HG02938 (cell line): ENCODE results near the gene CBY1.
A peak's percentile ranks its signal among the peaks of the same experiment; 100 is the strongest.
"Not testable (repeated sequence)": the region's sequence is repeated elsewhere in the genome, so short reads cannot be mapped to it uniquely, and the experiment has no call there.

ENCODE experiments used
- ATAC-seq: cut with Tn5 transposase; IDR thresholded peaks from one replicate; pipeline ENCODE4 v1.9.1; 2021; ENCODE audit warnings: mild to moderate bottlenecking, moderate library complexity; ENCODE audit not compliant: unreplicated experiment

Gene CBY1

DNA sequence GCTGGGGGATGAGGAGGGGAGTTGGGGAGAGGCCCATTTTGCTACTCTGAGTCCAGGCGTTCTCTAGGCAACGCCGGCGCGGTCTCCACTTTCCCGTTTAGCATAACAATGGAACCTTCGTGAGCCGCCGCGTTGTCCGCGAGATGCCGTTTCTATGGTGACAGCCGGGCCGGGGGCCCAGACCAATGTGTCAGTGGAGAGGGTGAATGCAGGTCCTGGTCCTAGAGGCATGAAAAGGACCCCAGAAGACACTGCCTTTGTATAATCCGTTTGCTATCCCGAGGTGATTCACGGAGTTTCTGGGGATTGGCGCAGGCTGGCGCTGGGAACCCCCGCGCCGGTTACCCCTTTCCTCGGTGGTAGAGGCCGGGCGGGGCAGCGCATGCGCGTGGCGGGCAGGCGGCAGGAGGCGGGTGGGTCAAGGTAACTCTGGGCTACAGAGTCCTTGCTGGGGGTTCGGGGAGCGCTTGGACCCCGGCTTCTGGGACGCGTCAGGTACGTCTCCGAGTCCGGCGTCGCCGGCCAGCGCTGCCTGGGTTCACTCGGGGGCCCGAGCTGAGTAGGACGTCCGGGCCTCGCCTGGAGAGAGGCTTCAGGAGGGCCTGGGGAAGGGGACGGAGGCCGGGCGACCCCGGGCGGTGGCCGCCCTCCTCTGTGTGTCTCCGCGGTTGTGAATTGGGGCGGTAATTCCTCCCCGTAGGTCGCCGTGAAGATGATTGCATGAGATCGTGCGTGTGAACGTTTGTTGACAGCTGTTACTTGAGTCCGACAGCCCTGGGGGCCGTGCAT lies at the start of gene CBY1, which contains the start of gene FAM227A:
TSS of gene CBY1 (plus strand) at position 383 of the 789 bp plus-strand sequence. CDS start 11,417 bp downstream, outside the sequence.
TSS of gene FAM227A (minus strand) at position 137 of the 789 bp plus-strand sequence. CDS start 6,224 bp downstream, outside the sequence.
- peak; percentile 79 for ATAC-seq

DNA sequence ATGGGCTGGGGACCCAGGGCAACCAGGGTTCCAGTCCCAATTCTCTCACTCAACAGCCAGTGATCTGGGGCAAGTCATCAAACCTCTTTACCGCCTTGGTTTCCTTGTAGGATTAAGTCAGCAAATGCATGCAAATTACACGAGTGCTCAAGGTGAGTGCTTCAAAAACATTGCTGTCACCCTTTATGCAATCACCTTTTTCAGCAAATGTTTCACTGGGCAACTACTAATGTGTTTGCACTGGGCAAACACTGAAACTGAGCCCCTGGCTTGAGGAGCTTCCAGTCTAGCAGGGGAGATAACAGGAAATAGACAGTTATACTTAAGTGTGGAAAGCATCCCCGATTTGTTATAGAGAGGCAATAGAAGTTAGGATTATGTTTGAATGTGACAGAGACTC lies 48.8 kb upstream of the CBY1 start:
- ATAC-seq: no peak

DNA sequence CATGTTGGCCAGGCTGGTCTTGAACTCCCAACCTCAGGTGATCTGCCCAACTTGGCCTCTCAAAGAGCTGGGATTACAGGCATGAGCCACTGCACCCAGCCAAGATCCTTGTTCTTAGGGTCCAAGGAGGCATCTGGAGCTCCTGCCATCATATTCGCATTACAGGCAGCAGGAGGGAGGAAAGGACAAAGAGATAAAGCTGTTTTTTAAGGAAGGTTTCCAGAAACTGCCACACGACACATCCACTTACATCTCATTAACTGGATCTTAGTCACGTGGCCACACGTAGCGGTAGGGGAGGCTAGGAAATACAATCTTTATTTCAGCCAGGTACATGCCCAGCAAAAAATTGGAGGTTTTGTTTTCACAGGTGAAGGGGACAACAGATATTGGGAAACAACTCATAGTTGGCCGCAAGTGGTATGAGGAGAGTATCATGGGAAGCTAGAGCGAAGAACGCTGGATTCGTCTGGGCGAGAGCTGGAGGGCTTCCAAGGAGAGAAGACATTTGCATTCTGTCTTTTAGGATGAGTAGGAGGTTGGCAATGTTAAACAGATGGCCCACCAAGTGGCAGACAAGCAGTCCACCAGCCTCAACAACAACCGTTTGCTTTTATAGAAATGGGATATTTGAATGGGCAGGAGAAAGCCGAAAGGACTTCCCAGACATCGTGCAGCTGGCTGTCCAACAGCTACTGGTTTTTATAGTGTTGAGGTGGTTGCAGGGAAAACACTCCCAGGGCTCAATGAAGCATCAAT lies 47.3 kb upstream of the CBY1 start:
- no peak for ATAC-seq

DNA sequence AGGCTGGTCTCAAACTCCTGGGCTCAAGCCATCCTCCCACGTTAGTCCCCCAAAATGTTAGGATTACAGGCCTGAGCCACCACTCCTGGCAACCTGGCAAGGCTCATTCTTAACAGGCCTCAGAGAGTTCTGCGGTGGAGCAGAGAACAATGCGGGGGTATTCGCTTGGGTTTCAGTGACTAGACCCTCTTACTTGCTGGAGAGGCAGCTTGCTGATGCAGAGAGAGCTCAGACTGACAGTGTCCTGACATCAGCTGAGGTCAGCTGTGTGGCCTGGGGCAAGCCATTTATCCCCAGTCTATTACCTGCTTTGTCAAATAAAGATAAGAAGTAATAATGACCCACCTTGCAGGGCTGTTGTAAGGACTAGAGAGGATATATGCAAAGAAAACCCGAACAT lies 46.2 kb upstream of the CBY1 start:
- ATAC-seq: no peak

DNA sequence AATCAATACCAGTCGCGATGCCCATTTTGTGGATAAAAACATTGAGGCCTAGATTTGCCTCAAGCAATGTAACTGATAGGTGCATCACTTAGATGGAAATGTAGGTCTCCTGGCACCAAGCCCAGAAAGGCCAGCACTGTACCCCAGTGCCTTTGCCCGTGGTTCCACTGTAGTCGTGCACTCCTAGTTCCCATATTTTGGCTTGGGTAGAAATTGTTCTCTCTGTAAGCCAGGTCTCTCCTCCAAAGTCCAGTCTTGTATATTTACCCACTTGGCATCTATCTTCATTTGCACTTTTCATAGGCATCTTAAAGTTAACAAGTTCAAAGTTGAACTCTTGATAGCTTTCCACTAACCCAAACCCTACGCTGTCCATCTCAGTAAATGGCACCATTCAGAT lies 44.9 kb upstream of the CBY1 start:
- no peak for ATAC-seq

DNA sequence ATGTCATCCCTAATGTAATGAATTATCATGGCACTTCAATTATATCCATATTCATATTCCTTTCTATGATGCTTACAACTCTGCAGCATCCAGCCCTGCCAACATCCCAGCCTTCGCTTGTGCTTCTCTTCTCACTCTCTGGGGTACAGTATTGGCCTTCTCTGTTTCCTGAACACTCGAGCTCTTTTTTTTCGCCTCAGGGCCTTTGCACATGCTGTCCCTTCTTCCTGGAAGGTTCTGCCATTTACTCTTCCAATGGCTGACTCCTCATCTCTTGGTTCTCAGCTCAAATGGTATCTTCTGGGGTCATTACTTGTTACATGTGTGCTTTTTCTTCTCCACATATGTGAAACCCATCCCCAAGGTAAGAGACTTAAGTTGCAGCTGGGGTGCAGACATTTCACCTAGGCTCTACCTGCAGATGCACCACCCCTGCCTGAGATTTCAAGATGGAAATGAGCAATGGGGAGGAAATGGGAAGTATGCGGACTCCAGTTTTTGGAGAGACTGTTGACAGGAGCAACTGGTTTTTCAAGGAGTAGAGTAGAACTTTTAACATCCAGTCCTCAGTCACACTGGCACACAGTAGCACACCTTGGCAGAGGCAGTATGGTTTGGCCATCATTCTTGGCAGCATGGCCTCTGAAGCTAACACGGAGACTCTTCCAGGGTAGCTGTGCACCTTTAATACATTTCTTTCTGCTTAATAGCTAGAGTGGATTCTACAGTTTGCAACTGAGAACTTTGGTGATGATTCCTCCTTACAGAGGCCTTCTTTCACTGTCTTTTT lies 44.0 kb upstream of the CBY1 start:
- no peak for ATAC-seq

DNA sequence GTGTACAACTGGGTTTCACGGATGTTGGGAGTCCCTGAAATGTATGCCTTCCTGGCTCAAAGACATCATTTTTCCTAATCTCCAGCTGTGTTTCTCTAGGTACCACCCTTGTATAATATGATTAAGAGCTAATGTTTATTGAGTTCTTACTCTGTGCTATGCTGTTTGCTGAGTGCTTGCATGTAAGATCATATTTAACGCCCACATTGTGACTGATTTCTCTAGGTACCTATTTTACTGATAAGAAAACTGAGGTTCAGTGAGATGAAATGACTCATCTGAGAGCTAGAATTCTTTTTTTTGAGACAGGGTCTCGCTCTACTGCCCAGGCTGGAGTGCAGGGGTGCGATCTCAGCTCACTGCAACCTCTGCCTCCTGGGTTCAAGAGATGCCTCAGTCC lies 42.9 kb upstream of the CBY1 start:
- ATAC-seq: no peak

DNA sequence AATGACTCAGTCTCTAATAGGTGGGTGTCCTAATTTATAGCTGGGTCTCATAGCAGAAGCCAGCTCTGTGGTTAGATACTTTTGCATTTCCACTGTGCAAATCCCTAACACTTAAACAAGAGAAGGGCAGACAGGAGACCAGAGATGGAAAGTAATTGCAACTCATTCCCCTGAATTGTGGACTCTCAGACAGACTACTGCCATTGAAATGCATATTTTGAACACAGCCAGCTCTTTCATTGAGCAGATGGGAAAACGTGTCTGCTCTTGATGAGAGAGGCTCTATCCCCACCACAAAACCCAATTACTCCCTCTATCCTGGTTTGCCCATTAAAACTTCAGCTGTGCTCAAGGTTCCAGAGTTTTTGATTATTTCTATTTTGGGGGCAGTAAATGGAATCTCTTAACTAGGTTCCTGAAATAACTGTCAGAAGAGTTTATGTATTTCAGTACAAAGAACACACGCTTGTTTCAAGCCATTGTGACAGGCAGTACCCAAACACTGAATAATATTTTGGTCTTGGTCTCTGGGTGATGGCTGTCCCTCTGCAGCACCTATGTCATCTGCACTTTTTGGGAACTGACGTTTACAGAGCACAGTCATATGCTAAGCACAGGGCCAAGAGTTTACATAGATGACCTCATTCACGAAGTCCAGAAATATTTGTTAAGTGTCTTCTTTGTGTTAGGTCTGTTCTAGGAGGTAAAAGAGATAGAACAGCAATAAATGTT lies 41.9 kb upstream of the CBY1 start:
- ATAC-seq: no peak

DNA sequence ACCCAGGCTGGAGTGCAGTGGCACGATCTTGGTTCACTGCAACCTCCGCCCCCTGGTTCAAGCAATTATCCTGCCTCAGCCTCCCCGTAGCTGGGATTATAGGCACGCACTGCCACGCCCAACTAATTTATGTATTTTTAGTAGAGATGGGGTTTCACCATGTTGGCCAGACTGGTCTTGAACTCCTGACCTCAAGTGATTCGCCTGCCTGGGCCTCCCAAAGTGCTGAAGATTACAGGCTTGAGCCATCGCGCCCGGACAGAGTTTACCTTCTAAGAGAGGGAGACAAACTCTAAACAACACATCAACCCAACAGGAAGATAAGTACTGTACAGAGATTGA lies 41.4 kb upstream of the CBY1 start:
- ATAC-seq: not testable (repeated sequence)

DNA sequence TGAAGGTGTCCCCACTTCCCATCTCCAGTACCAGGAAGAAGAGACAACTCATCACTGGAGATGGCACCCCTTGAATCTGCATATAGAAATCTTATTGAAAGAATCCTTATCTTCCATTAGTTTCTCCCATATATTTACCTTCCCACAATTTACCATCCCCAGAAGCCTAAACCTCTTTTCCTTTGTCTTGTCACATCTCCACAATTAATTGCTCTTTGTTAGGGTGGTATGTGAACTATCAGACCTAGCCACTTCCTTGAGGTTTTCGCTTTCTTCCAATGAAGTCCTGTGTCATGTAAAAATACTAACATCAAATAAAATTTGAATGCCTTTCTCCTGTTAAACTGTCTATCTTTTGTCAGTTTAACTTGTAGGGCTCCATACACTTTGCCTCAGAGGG lies 38.2 kb upstream of the CBY1 start:
- ATAC-seq: no peak

DNA sequence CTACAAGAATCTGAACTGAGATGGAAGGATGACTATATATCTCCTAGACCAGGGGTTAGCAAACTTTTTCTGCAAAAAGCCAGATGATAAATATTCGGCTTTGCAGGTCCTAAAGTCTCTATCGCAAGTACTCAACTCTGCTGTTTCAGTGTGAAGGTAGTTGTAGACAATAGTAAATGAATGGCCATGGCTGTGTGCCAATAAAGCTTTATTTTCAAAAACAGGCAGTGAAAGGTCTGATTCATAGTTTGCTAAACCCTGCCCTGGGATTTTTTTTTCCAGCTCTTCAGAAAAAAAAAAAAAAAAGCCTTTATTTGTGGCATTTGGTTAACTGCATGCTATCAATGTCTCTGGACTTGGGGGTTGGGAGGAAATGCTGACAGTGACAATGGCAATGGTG lies 37.8 kb upstream of the CBY1 start:
- ATAC-seq: no peak

DNA sequence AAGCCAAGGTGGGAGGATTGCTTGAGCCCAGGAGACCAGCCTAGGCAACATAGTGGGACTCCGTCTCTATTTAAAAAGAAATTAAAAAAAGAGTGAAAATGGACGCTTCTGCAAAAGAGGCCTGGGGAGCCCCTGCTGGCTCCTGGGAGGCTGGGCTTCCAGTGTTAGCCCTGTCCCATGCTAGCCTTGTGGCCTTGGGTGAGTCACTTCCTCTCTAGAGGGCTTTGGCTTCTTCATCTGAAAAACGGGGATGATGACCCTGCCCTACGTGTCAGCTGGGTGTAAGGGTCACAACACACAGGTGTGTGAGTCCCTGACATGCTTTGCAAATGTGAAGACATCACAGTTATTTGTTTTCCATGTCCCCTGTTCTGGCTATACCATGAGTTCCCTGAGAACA lies 33.1 kb upstream of the CBY1 start:
- ATAC-seq: no peak

DNA sequence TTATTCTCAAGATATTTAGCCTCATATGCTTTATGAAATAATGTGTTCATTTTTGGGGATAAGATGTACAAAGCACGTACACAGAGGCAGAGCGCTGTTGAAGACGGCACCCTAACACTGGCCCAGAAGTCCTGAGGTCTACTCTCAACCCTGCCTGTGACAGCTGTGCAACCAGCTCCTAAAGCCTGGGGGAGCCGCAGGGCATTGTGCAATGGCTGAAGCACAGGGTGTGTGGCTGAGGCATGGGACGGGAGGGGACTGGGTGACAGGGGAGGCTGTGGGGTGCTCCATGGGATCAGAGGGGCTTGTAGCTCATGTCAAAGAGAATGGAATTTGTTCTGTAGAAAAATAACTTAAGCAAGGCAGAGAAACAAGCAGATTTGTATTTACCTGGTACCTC lies 28.0 kb upstream of the CBY1 start:
- ATAC-seq: no peak

DNA sequence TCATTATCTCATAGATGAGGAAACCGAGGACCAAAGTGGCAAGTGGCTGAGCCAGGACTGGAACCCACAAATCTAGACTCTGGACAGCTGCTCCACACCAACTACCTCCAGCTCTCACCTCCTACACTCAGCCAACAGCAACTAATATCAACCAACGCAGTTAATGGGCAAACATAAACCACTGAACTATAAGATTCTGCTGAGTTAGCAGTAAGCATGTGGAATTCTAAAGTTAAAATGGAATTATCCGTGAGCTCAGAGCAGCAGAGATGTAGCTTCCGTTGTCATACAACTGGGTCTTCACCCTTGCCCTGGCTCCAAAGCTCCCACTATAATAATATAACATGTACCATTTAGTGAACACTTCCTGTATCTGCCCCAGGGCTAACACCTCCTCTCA lies 27.3 kb upstream of the CBY1 start:
- ATAC-seq: no peak

DNA sequence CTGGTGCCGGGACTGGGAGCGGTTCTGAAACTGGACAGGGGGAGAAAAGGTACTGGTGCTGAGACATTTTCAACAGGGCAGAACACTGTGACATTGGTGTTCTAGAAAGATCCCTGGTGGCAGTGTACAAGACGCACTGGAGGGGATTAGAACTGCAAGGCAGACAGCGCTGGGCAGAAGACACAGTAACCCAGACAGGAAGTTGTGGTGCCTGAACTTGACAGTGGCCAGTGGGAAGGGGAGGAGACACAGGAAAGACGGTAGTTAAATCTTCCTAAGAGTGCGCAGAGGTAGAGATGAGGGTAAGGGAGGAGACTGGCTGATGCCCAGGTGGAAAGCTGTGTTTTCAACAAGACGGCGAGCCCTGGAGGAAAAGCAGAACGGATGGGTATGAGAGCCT lies 24.7 kb upstream of the CBY1 start:
- no peak for ATAC-seq

DNA sequence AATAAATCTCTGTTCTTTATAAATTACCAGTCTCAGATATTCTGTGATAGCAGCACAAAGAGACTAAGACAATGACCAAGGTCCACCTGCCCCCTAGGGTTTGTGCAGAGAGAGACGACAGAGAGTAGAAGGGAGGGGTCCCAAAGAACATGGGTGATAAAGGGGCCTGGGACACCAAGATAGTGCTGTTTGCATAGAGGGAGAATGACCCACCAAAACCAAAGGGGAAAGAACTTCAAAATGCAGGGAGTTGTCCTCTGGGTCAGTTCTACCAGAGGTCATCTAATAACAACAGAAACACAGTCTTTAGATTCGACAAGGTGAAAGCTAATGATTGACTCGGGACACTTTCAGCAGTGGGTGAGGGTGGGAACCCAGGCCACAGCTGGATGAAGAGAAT lies 23.9 kb upstream of the CBY1 start:
- no peak for ATAC-seq

DNA sequence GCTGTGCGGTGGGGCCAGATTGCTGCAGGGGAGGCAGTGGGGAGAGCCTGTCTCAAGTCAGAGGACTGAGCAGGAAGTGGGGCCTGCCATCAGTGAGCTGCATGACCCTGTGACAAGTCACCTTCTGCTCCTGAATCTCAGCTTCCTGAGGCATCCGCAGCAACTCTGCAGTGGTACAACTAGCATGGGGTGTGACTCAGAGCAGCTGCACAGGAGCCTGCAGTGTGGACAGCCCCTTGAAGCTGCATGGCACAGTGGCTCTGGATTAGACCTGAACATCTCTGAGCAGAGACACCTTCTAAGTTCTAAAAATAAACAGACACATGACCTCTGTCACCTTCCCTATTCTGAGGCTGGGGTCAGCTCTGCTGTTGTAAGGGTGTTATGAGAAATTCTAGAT lies 18.2 kb upstream of the CBY1 start:
- ATAC-seq: no peak

DNA sequence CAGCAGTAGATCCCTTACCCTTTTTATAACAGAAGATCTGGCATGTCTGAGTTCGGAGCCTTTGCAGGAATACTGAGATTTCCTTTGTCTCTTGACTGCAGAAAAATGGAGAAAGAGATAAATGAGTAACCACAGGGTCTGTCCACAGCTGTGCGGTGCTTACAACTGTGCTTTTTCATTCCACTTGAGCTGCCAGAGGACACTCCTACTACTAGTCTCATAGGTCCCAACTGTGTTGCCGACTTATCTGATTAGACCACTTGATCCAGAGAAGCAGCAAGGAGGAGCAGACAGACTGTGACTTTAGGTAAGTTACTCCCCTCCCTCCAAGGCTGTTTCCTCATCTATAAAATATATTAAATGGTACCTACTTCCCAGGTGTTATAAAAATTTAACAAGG lies 17.7 kb upstream of the CBY1 start:
- ATAC-seq: no peak

DNA sequence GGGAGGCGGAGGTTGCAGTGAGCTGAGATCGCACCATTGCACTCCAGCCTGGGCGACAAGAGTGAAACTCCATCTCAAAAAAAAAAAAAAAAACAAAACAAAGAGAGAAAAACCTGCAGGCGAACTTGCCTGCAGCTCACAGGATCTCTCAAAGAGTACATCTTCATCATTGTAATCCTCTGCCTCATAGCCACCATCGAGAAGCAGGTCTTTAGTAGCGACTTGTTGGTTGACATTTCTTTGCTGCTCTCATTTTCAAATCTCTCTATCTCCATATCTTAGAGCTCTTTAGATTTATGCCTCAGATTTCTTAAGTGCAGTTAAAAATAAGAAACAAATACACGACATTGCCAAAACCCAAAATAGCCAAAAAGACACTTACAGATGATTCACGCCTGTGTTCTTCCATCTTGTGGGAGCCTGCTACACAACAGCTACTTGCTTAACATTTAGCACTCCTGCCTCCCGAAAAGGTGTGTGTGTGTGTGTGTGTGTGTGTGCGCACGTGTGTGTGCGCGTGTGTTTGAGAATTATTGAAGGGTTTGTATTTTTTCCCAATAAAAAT lies 14.9 kb upstream of the CBY1 start:
- ATAC-seq: no peak

DNA sequence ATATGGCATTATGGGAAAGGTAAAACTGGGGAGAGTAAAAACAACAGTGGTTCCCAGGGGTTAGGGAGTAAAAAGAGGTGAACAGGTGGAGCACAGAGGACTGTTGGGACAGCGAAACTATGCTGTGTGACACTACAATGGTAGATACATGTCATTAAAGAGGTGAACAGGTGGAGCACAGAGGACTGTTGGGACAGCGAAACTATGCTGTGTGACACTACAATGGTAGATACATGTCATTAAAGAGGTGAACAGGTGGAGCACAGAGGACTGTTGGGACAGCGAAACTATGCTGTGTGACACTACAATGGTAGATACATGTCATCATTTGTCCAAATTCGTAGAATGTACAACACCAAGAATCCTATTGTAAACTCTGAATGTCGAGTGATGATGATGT lies 12.2 kb upstream of the CBY1 start:
- ATAC-seq: not testable (repeated sequence)

DNA sequence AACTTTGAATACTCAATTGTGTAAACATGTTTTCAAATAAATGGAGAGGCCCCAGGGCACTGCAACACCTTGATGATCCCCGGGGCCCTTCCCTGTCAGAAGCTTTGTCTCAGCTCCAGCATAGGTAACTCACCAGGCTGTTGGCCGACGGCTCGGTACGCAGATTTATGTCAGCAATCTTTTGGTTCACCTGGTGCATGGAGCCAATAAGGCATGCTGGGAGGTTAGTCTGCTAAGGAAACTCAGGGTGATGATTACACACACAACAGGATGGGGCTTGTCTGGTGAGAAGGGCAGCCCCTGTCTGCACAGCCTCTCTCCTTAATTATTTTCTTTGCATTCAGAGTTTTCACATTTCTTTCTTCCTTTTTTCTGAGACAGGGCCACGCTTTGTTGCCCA lies 11.0 kb upstream of the CBY1 start:
- ATAC-seq: no peak
